IMR-90 (cell line): ENCODE results near the gene TAF4. TPM values are rescaled to one million over a fixed set of nuclear protein-coding genes. Genes with fewer than 3 reads are reported as not detected.

Experiments
- ATAC-seq: fragments of 200-7000 bp; cut with Tn5 transposase; 2 replicates; pipeline ENCODE4 v1.9.1; 2020; ENCODE audit warnings: low read depth, mild to moderate bottlenecking, moderate library complexity
- BruUV-seq: library from RNA; stranded (reverse); fragments of 400-500 nt; replicated peaks from 2 replicates; lab custom pipeline; 2021; lab: Mats Ljungman, UMichigan
- CTCF ChIA-PET: fragments of 300-600 bp; formaldehyde crosslinking; extraction: SDS; loops from one replicate; lab custom pipeline; 2021; ENCODE audit warnings: antibody characterized with exemption; lab: Yijun Ruan, JAX
- POLR2A ChIA-PET: fragments of 300-600 bp; sonication (Branson Sonifier 250); formaldehyde crosslinking; loops from one replicate; lab custom pipeline; 2022; ENCODE audit warnings: antibody characterized with exemption; ENCODE audit not compliant: unreplicated experiment; lab: Charles Lee
- DNase-seq: peaks from one replicate; pipeline ENCODE4 v3.0.0; 2013
- H2AFZ ChIP-seq: replicated peaks from 2 replicates; pipeline ENCODE3; 2013; ENCODE audit warnings: low read length, mild to moderate bottlenecking; ENCODE audit not compliant: poor library complexity
- H2AK5ac ChIP-seq: 2 replicates; pipeline ENCODE4 v1.6.1; 2013; ENCODE audit warnings: low read depth, low read length, inconsistent platforms
- H2AK9ac ChIP-seq: replicated peaks from 2 replicates; pipeline ENCODE3; 2013; ENCODE audit warnings: mild to moderate bottlenecking, low read depth, low read length, moderate library complexity; ENCODE audit not compliant: poor library complexity
- H2BK120ac ChIP-seq: 2 replicates; pipeline ENCODE4 v1.6.1; 2013; ENCODE audit warnings: low read depth, low read length, inconsistent platforms
- H2BK15ac ChIP-seq: 3 replicates; pipeline ENCODE4 v1.6.1; 2013; ENCODE audit warnings: low read depth, low read length, inconsistent platforms
- H2BK20ac ChIP-seq: 2 replicates; pipeline ENCODE4 v1.6.1; 2013; ENCODE audit warnings: low read depth, mild to moderate bottlenecking, inconsistent platforms, low read length, moderate library complexity
- H2BK5ac ChIP-seq: 2 replicates; pipeline ENCODE4 v1.6.1; 2013; ENCODE audit warnings: mild to moderate bottlenecking, low read depth, low read length, inconsistent platforms; ENCODE audit not compliant: poor library complexity, severe bottlenecking
- H3K14ac ChIP-seq: replicated peaks from 2 replicates; pipeline ENCODE4 v1.6.1; 2013; ENCODE audit warnings: low read depth, low read length, inconsistent platforms
- H3K18ac ChIP-seq: 2 replicates; pipeline ENCODE4 v1.6.1; 2013; ENCODE audit warnings: low read depth, low read length, control low read depth
- H3K23ac ChIP-seq: 2 replicates; pipeline ENCODE4 v1.6.1; 2013; ENCODE audit warnings: low read depth, low read length, inconsistent platforms
- H3K27ac ChIP-seq: 2 replicates; pipeline ENCODE4 v1.5.1; 2013; ENCODE audit warnings: mild to moderate bottlenecking, control low read depth, low read length; ENCODE audit not compliant: insufficient read depth
- H3K27me3 ChIP-seq: 2 replicates; pipeline ENCODE4 v1.6.1; 2013; ENCODE audit warnings: low read length; ENCODE audit not compliant: control insufficient read depth, insufficient read depth
- H3K36me3 ChIP-seq: 2 replicates; pipeline ENCODE4 v1.6.1; 2013; ENCODE audit warnings: low read length, mixed read lengths; ENCODE audit not compliant: control insufficient read depth, insufficient read depth
- H3K4ac ChIP-seq: 2 replicates; pipeline ENCODE4 v1.6.1; 2013; ENCODE audit warnings: low read depth, low read length, inconsistent platforms
- H3K4me1 ChIP-seq: 2 replicates; pipeline ENCODE4 v1.6.1; 2013; ENCODE audit warnings: low read length, mixed read lengths; ENCODE audit not compliant: control insufficient read depth, insufficient read depth
- H3K4me2 ChIP-seq: 2 replicates; pipeline ENCODE4 v1.6.1; 2013; ENCODE audit warnings: low read depth, mild to moderate bottlenecking, control low read depth, low read length, moderate library complexity
- H3K4me3 ChIP-seq: 2 replicates; pipeline ENCODE4 v1.5.1; 2013; ENCODE audit warnings: low read depth, mild to moderate bottlenecking, control low read depth, low read length, moderate library complexity; ENCODE audit not compliant: insufficient read depth
- H3K56ac ChIP-seq: 2 replicates; pipeline ENCODE4 v1.6.1; 2013; ENCODE audit warnings: low read length, inconsistent platforms; ENCODE audit not compliant: insufficient read depth; ENCODE audit errors: extremely low read depth
- H3K79me1 ChIP-seq, 2 experiments: 2 replicates each; pipeline ENCODE4 v1.6.1; 2013; ENCODE audit warnings: low read length in 2 of 2, inconsistent platforms in 1 of 2, low read depth in 1 of 2
- H3K9ac ChIP-seq: 2 replicates; pipeline ENCODE4 v1.6.1; 2013; ENCODE audit warnings: low read depth, low read length, control low read depth
- H3K9me1 ChIP-seq: 2 replicates; pipeline ENCODE4 v1.6.1; 2013; ENCODE audit warnings: low read length, inconsistent platforms; ENCODE audit not compliant: insufficient read depth
- H3K9me3 ChIP-seq: 2 replicates; pipeline ENCODE4 v1.6.1; 2013; ENCODE audit warnings: low read length; ENCODE audit not compliant: control insufficient read depth, insufficient read depth
- H4K20me1 ChIP-seq: 2 replicates; pipeline ENCODE4 v1.6.1; 2013; ENCODE audit warnings: low read length, inconsistent platforms; ENCODE audit not compliant: insufficient read depth
- H4K5ac ChIP-seq: 2 replicates; pipeline ENCODE4 v1.6.1; 2013; ENCODE audit warnings: mild to moderate bottlenecking, low read depth, low read length, control low read depth
- H4K8ac ChIP-seq, 2 experiments: 2 replicates each; pipeline ENCODE4 v1.6.1; 2013; ENCODE audit warnings: low read depth in 2 of 2, low read length in 2 of 2, control low read depth in 1 of 2, inconsistent platforms in 1 of 2
- H4K91ac ChIP-seq: 2 replicates; pipeline ENCODE4 v1.6.1; 2013; ENCODE audit warnings: low read depth, low read length, inconsistent platforms; ENCODE audit not compliant: insufficient read depth
- NFE2L2 ChIP-seq: fragments of 150-350 bp; IDR thresholded peaks from 2 replicates; pipeline ENCODE4 v1.6.1; 2016; ENCODE audit warnings: low read depth, mild to moderate bottlenecking, low read length
- WGBS, 2 experiments: methylation state at CpG; one replicate each; pipeline versions ENCODE4 v1.1.5 to v1.1.7; 2013; ENCODE audit warnings: missing lambda C conversion rate in 2 of 2; ENCODE audit not compliant: insufficient read length in 1 of 2; ENCODE audit errors: extremely low coverage in 2 of 2; 5-methylcytosine and 5-hydroxymethylcytosine counted together
- dilution Hi-C: fragments of 300-500 bp; cut with HindIII; formaldehyde crosslinking; loops from one replicate; pipeline ENCODE4 v1.14.3; 2018; ENCODE audit warnings: low sequenced_read_pairs; ENCODE audit not compliant: unreplicated experiment
- in situ Hi-C: fragments of 300-500 bp; cut with MboI; formaldehyde crosslinking; loops from 3 replicates; pipeline ENCODE4 v1.14.3; 2019; ENCODE audit warnings: low sequenced_read_pairs, inconsistent platforms, mixed read lengths
- intact Hi-C: fragments of 100-400 bp; cut with micrococcal nuclease; formaldehyde crosslinking; loops from 2 replicates; pipeline ENCODE4 v1.10.0; 2022
- polyA plus RNA-seq, 3 experiments: library from polyadenylated mRNA; depleted of rRNA; stranded (reverse); fragments of >200 nt; gene quantifications; 2 replicates each; pipeline ENCODE4 v1.2.3, GENCODE V29; 2012; ENCODE audit warnings: low replicate concordance in 1 of 3
- total RNA-seq: library from RNA; depleted of rRNA; stranded (reverse); fragments of >200 nt; gene quantifications from 2 replicates; pipeline ENCODE4 v1.2.3, GENCODE V29; 2012

The TAF4 gene
- total and polyA plus RNA-seq, 2 of the 4 experiments (the other 2 are of a cell fraction): 1.4 to 5.1 TPM

DNA sequence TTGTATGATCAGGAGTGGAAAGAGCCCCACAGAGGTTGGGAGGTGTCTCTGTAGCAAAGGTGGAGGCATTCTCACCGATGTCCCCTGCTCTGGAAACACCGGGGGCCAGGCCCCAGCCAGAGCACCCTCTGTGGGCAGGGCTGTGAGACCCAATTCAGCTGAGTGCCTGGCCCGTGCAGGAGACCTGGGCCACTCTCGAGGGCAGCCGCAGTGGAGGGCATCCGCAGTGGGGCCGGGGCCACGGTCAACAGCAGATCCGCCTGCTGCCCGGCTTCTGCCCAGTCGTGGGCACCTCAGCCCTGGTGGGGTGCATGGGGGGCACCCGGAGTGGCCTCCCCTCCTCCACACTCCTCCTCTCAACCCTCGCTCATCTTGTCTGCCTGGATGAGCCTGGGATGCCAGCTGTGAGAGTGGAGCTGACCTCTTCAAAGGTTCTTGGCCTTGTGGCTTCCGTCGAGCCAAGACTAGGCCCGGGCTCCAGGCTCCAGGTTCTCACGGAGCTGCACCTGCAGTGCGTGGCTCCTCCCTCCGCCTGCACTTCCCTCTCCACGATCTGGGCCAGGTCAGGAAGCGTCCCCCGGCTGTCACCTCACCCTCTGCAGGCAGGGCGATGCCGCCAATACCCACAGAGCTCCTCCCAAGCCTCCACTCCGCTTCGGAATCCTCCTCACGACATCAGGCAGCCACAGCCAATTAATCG is 134.8 kb downstream of the TAF4 start:
- H3K14ac ChIP-seq: no peak overlapping the region
- H2AFZ ChIP-seq: no peak overlapping the region
- 72% methylated on average over 7 of the region's 28 CpGs; no CpG with 5 or more reads in 1 of the 2 experiments for WGBS, 2 experiments
- no peak overlapping the region for H3K4me2 ChIP-seq
- H3K4me3 ChIP-seq: no peak overlapping the region
- ChIA-PET POLR2A (no interaction called here), CTCF (no interaction called here)
- H3K23ac ChIP-seq: no peak overlapping the region
- no peak overlapping the region for H2BK120ac ChIP-seq
- DNase-seq (no peak), ATAC-seq (no peak)
- no peak overlapping the region for H3K27ac ChIP-seq
- no peak overlapping the region for H2AK9ac ChIP-seq
- no peak overlapping the region for H2AK5ac ChIP-seq
- no peak overlapping the region for H3K4ac ChIP-seq
- H3K9ac ChIP-seq: no peak overlapping the region
- no peaks in the 10 kb centered on the region; the same call in 1 of the 2 replicates for H3K9me3 ChIP-seq
- no peaks in the 10 kb centered on the region for H3K4me1 ChIP-seq
- no peaks in the 10 kb centered on the region; the same call in 1 of the 2 replicates for H3K9me1 ChIP-seq
- no peak overlapping the region for H2BK5ac ChIP-seq
- no peaks in the 10 kb centered on the region for H4K20me1 ChIP-seq
- BruUV-seq: no TSS peak
- intact Hi-C loops (no loop called here), dilution Hi-C loops (no loop called here), in situ Hi-C loops (no loop called here)
- H3K18ac ChIP-seq: no peak overlapping the region
- H3K56ac ChIP-seq: no peak overlapping the region
- H4K5ac ChIP-seq: no peak overlapping the region
- no peak overlapping the region for H2BK15ac ChIP-seq
- H3K36me3 ChIP-seq: no peaks in the 10 kb centered on the region
- no peaks in the 10 kb centered on the region for H3K27me3 ChIP-seq
- no peaks in the 10 kb centered on the region for H3K79me1 ChIP-seq
- H2BK20ac ChIP-seq: no peak overlapping the region
- no peak overlapping the region for H4K8ac ChIP-seq
- TF ChIP-seq NFE2L2: no peak
- H4K91ac ChIP-seq: no peak overlapping the region
